ENCODE results near the gene GSN.
"Not testable (repeated sequence)": the region's sequence is repeated elsewhere in the genome, so short reads cannot be mapped to it uniquely, and the experiment has no call there.

Gene GSN

DNA sequence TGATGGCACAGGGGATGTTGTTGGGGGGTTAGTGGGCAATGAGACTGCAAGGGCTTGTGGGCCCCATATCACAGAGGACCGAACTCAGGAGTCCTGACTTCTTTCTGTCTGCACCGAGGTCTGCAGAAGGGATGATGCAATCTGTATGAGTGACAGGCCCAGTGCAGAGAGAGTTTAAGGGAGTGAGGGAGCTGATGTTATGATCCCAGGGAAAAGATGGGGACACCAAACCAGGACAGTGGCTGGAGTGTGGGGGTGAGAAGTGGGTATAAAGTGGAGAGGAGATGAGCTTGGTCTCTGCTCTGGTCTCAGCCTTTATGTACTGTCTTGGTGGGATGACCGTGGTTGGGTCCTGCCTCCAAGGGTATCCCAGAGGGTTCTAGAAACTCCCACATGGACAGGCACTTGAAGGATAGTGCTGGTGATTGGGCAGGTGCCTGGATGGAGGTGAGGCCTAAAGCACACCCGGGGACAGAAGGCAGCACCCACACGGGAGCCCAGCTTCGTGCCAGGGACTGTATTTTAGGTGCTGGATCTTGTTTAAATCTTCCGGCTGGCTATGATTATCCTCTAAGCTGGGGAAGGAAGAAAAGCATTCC lies 21.9 kb downstream of the GSN start:
- no peak for DNase-seq

GRCh38 chr9:121291536-121291935 lies 23.6 kb downstream of the GSN start:
- not testable (repeated sequence) for DNase-seq

- DNase-seq = no peak
Measured at GRCh38 chr9:121292051-121292450, 24.1 kb downstream of the GSN start.

DNA sequence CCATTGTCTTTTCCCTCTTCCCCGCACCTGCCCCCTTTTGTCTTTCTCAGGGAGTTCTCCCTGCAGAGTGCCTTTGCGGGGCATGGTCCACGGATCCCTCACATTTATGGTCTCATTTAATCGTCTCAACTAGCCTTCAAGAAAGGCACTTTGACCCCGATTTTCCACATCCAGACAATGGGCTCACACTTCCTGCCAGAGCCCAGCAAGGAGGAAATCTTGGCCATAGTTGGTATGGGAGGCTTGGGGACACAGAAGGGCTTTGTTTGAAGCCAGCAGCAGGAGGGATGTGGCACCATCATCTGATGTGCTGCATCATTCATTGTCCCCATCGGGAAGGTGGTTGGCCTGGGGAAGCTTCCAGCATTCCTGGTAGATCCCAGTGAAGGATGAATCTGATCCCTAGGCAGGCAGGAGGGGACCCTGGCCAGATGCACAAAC lies 24.9 kb downstream of the GSN start:
- DNase-seq = no peak

DNA sequence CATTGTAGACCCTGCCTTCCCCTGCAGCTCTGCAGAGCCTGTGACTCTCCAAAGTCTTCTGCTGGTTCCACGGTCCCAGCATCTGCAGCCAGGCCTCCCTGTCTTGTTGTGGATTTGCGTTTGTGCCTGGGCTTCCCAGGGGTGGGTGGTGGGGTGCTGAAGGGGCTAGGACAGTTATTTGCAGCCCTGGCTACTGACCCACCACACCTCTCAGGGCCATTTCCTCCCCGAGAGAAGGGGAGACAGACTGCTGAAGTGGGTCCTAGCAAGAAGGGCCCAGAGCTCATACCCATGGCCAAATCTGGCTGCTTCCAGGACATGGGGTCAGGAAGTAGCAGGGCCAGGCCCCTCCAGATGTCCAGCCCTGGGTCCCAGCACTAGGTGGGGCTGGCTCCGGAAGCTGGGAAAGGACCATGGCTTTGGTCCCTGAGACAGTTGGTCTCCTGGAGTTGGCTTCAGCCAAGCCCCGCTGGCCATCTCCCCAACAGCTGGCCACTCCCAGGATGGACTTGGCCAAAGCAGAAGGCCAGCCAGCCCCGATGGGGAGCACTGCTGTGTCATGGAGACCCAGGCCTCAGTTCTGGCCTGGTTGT lies 26.3 kb downstream of the GSN start:
- DNase-seq = no peak

GRCh38 chr9:121294866-121295661 lies 27.1 kb downstream of the GSN start:
- no peak for DNase-seq

- no peak for DNase-seq
Measured at GRCh38 chr9:121295662-121296191, 27.8 kb downstream of the GSN start.

DNA sequence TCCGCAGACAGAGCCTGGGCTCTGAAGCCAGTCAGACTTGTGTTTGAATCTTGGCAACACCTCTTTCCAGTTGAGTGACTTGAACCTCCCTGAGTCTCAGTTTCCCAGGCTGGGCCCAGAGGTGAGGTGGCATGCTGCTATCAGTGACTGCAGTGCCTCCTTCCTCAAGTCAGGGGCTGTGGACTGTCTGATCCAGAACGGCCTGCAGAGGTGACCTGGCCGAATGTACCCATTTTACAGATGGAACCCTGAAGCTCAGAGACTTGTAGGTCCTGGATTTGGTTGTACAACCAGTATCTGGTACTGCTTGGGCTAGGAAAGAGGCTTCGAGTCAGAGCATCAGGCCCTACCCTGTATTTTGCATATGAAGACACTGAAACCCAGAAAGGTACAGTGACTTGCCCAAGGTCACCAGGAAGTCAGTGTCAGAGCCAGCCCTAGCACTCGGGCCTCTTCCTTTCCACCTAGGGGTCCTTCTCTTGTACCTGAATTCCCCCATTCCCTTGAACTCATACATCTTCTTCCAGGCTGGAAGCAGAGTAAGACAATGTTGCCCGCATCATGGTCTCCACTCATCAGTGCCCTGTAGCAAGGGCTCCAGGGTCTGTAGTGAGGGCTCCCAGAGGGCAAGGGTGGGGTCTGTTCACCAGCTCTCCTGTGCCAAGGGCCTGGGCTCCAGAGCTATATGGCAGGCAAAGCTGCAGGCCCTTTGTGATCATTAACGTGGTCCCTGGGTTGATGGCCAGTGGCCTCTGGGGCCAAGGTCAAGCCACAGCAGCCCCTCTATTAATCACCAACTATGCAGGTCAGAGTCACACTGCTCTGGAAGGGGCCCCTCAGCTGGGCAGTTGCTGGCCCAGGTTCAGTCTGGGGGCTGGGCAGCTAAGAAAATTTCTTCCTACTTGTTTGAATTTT lies 28.5 kb downstream of the GSN start:
- no peak for DNase-seq

GRCh38 chr9:121297389-121297788 lies 29.4 kb downstream of the GSN start:
- DNase-seq = no peak

GRCh38 chr9:121298016-121298538 lies 30.1 kb downstream of the GSN start:
- no peak for DNase-seq

DNA sequence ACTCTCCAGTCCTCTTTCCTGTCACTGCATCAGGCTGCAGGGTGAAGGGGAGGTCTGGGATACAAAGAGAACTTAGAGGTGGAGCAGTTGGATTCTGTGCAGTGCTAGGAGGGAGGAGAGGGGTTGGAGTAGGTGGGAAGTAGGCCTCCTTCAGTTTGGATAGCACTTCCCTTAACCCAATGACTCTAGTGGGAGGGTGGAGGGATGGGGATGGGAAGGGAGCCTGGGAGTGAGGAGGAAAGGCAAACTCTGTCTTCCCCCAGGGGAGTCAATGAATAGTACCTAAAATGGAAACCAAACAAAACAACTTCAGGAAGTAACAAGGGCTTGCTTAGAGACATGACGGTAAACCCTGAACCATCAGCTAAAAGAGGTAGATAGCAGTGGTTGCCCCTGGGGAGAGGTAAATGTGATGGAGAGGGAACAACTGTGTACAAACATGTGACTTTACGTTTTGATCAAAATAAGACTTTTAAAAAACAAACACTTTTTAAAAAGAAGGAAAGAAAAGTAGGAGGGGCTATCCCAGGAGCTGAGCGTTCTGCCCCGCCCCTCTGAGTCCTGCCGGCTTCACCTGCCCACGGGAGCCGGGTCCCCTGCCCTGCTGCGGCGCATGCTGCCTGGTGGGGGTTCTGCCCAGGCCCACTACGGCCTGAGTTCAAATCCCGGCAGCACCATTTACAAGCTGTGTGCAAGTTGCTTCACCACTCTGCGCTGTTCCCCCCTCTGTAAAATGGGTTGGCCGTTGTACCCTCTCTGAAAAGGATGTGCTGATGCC lies 30.9 kb downstream of the GSN start:
- no peak for DNase-seq

- no peak for DNase-seq
Measured at GRCh38 chr9:121299467-121300282, 31.7 kb downstream of the GSN start.

- no peak for DNase-seq
Measured at GRCh38 chr9:121300283-121301119, 32.5 kb downstream of the GSN start.

GRCh38 chr9:121301881-121302286 lies 33.9 kb downstream of the GSN start:
- no peak for DNase-seq

- DNase-seq = no peak
Measured at GRCh38 chr9:121302341-121302740, 34.4 kb downstream of the GSN start.

- DNase-seq = no peak
Measured at GRCh38 chr9:121302786-121303185, 34.8 kb downstream of the GSN start.

GRCh38 chr9:121303456-121304451 lies 35.8 kb downstream of the GSN start:
- no peak for DNase-seq

- no peak for DNase-seq
Measured at GRCh38 chr9:121304707-121305106, 36.7 kb downstream of the GSN start.
